SK-N-MC (cell line): ENCODE data around the gene LPXN.

Experiments
- EZH2 ChIP-seq: fragments of 200-600 bp; sonication (generic); IDR thresholded peaks from one replicate; pipeline ENCODE4 v1.6.1; 2017; ENCODE audit warnings: antibody characterized with exemption
- FOXP2 ChIP-seq: optimal IDR thresholded peaks from 2 replicates; pipeline ENCODE3; 2011; ENCODE audit warnings: mild to moderate bottlenecking, moderate library complexity; ENCODE audit not compliant: insufficient read depth; ENCODE audit errors: extremely low read length, control extremely low read depth
- POLR2AphosphoS5 ChIP-seq: IDR thresholded peaks from 2 replicates; pipeline ENCODE4 v1.6.1; 2012; ENCODE audit warnings: mild to moderate bottlenecking, low read depth, low read length, borderline replicate concordance

GRCh38 chr11:58485961-58486360, 89.7 kb downstream of the LPXN start:
- TF ChIP-seq EZH2 = no peak
- TF ChIP-seq POLR2AphosphoS5 = no peak
- no peak for TF ChIP-seq FOXP2
